HL-60 (cell line): ENCODE results near the gene ALG3.

Experiments
- GABPA ChIP-seq: IDR thresholded peaks from 2 replicates; pipeline ENCODE4 v1.6.1; 2012; ENCODE audit warnings: low read depth
- POLR2AphosphoS5 ChIP-seq: IDR thresholded peaks from 2 replicates; pipeline ENCODE4 v1.6.1; 2012; ENCODE audit warnings: low read depth
- SPI1 ChIP-seq: IDR thresholded peaks from 2 replicates; pipeline ENCODE4 v1.6.1; 2012; ENCODE audit warnings: low read depth, mild to moderate bottlenecking, borderline replicate concordance
- TF ChIP-seq, protein P1 (sequence below): IDR thresholded peaks from one replicate; pipeline ENCODE4 v1.5.1; 2011; ENCODE audit warnings: low read length, control low read depth, inconsistent platforms; ENCODE audit not compliant: insufficient read depth
- TF ChIP-seq, protein P2 (sequence below): IDR thresholded peaks from 2 replicates; pipeline ENCODE4 v1.6.1; 2012; ENCODE audit warnings: low read depth; ENCODE audit not compliant: insufficient replicate concordance

DNA sequence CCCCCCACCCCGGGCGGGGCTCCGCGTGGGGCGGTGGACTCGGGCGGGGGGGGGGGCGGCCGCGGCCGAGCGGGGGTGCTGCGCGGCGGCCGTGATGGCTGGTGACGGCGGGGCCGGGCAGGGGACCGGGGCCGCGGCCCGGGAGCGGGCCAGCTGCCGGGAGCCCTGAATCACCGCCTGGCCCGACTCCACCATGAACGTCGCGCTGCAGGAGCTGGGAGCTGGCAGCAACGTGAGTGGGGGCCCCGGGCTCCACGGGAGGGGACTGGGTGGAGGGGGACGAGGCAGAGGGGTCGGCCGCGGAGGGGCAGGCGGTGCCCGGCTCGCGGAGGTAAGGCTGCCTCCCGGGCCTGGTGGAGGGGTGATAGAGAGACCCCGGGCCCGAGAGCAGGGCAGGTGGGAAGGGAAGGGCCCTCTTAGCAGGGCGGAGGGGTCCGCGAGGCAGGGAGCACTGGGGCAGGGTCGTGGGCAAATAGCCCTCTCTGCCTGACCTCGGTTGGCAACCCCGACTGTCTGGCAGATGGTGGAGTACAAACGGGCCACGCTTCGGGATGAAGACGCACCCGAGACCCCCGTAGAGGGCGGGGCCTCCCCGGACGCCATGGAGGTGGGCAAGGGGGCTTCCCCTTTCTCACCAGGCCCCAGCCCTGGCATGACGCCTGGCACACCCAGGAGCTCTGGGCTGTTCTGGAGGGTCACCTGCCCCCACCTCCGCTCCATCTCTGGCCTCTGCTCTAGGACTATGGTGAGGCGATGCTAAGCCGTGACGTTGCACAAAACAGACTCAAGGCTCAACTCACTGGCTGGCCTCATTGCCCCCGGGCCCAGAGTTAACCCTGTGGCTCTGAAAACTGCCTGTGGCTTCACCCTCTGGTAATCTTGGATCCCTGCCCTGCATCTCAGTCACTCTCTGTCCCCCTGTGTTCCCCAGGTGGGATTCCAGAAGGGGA lies 27.5 kb upstream of the ALG3 start, which contains the start of gene ECE2:
- TF ChIP-seq, protein P1, sequence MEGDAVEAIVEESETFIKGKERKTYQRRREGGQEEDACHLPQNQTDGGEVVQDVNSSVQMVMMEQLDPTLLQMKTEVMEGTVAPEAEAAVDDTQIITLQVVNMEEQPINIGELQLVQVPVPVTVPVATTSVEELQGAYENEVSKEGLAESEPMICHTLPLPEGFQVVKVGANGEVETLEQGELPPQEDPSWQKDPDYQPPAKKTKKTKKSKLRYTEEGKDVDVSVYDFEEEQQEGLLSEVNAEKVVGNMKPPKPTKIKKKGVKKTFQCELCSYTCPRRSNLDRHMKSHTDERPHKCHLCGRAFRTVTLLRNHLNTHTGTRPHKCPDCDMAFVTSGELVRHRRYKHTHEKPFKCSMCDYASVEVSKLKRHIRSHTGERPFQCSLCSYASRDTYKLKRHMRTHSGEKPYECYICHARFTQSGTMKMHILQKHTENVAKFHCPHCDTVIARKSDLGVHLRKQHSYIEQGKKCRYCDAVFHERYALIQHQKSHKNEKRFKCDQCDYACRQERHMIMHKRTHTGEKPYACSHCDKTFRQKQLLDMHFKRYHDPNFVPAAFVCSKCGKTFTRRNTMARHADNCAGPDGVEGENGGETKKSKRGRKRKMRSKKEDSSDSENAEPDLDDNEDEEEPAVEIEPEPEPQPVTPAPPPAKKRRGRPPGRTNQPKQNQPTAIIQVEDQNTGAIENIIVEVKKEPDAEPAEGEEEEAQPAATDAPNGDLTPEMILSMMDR, result no peak
- no peak for TF ChIP-seq POLR2AphosphoS5
- TF ChIP-seq, protein P2, sequence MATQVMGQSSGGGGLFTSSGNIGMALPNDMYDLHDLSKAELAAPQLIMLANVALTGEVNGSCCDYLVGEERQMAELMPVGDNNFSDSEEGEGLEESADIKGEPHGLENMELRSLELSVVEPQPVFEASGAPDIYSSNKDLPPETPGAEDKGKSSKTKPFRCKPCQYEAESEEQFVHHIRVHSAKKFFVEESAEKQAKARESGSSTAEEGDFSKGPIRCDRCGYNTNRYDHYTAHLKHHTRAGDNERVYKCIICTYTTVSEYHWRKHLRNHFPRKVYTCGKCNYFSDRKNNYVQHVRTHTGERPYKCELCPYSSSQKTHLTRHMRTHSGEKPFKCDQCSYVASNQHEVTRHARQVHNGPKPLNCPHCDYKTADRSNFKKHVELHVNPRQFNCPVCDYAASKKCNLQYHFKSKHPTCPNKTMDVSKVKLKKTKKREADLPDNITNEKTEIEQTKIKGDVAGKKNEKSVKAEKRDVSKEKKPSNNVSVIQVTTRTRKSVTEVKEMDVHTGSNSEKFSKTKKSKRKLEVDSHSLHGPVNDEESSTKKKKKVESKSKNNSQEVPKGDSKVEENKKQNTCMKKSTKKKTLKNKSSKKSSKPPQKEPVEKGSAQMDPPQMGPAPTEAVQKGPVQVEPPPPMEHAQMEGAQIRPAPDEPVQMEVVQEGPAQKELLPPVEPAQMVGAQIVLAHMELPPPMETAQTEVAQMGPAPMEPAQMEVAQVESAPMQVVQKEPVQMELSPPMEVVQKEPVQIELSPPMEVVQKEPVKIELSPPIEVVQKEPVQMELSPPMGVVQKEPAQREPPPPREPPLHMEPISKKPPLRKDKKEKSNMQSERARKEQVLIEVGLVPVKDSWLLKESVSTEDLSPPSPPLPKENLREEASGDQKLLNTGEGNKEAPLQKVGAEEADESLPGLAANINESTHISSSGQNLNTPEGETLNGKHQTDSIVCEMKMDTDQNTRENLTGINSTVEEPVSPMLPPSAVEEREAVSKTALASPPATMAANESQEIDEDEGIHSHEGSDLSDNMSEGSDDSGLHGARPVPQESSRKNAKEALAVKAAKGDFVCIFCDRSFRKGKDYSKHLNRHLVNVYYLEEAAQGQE, result no peak
- no peak for TF ChIP-seq SPI1
- TF ChIP-seq GABPA, result no peak
